ENCODE measurements around the gene HNRNPLL.
"Not testable (repeated sequence)": the region's sequence is repeated elsewhere in the genome, so short reads cannot be mapped to it uniquely, and the experiment has no call there.

The HNRNPLL gene

GRCh38 chr2:38613126-38613848 is 10.6 kb upstream of the HNRNPLL start:
- ATAC-seq = no peak
- TF ChIP-seq RARB (CRISPR knock-in tag; IDR thresholded peaks at IDR 0.05) = no peak
- no peak for TF ChIP-seq ZC3H10 (CRISPR knock-in tag; IDR thresholded peaks at IDR 0.05)
- no peak for TF ChIP-seq ISL1 (CRISPR knock-in tag; IDR thresholded peaks at IDR 0.05)
- TF ChIP-seq TOX (CRISPR knock-in tag; IDR thresholded peaks at IDR 0.05; ENCODE audit: borderline replicate concordance) = no peak
- no peak for TF ChIP-seq ESRRG (CRISPR knock-in tag; IDR thresholded peaks at IDR 0.05)
- no peak for TF ChIP-seq ZNF565 (CRISPR knock-in tag; conservative IDR thresholded peaks at IDR 0.05; ENCODE audit: low read depth)
- TF ChIP-seq CSDC2 (CRISPR knock-in tag; IDR thresholded peaks at IDR 0.05) = no peak
- no peak for TF ChIP-seq ZFP30 (CRISPR knock-in tag; IDR thresholded peaks at IDR 0.05)
- no peak for TF ChIP-seq ZFP3 (CRISPR knock-in tag; IDR thresholded peaks at IDR 0.05)
- TF ChIP-seq OSR1 (CRISPR knock-in tag; IDR thresholded peaks at IDR 0.05) = no peak
- no peak for TF ChIP-seq ARNTL (CRISPR knock-in tag; IDR thresholded peaks at IDR 0.05; ENCODE audit: borderline replicate concordance, low read depth)
- no peak for TF ChIP-seq TCF4 (CRISPR knock-in tag; IDR thresholded peaks at IDR 0.05; ENCODE audit: borderline replicate concordance)
- no peak for TF ChIP-seq CSRNP3 (CRISPR knock-in tag; IDR thresholded peaks at IDR 0.05)
- no peak for TF ChIP-seq BACH2 (CRISPR knock-in tag; IDR thresholded peaks at IDR 0.05; ENCODE audit: borderline replicate concordance)
- no peak for TF ChIP-seq ZNF8 (CRISPR knock-in tag; IDR thresholded peaks at IDR 0.05)
- no peak for TF ChIP-seq PATZ1 (CRISPR knock-in tag; IDR thresholded peaks at IDR 0.05; ENCODE audit: borderline replicate concordance)
- TF ChIP-seq SNAI2 (CRISPR knock-in tag; IDR thresholded peaks at IDR 0.05) = no peak
- TF ChIP-seq POU6F1 (CRISPR knock-in tag; IDR thresholded peaks at IDR 0.05; ENCODE audit: borderline replicate concordance, low read depth) = no peak
- no peak for TF ChIP-seq ZNF70 (CRISPR knock-in tag; IDR thresholded peaks at IDR 0.05)

GRCh38 chr2:38610851-38611801 is 8.4 kb upstream of the HNRNPLL start:
- TF ChIP-seq TOX (CRISPR knock-in tag; IDR thresholded peaks at IDR 0.05; ENCODE audit: borderline replicate concordance) (no peak), ZNF70 (CRISPR knock-in tag; IDR thresholded peaks at IDR 0.05) (no peak), ESRRG (CRISPR knock-in tag; IDR thresholded peaks at IDR 0.05) (no peak), ZNF8 (CRISPR knock-in tag; IDR thresholded peaks at IDR 0.05) (no peak), PATZ1 (CRISPR knock-in tag; IDR thresholded peaks at IDR 0.05; ENCODE audit: borderline replicate concordance) (no peak)
- no peak for ATAC-seq

- not testable (repeated sequence) for ATAC-seq
These were observed 6.5 kb upstream of the HNRNPLL start for GRCh38 chr2:38609246-38609645.

- no peak for TF ChIP-seq ARNTL (CRISPR knock-in tag; IDR thresholded peaks at IDR 0.05; ENCODE audit: borderline replicate concordance, low read depth)
- ATAC-seq = no peak
These were observed 6.0 kb upstream of the HNRNPLL start for GRCh38 chr2:38608755-38609154.
